ENCODE data around the gene MTCL1. TPM values are rescaled to one million over a fixed set of nuclear protein-coding genes. Genes with fewer than 3 reads are reported as not detected.

MTCL1 gene
- total RNA-seq, 1 experiment from 2014 or later: 11.6 TPM

DNA sequence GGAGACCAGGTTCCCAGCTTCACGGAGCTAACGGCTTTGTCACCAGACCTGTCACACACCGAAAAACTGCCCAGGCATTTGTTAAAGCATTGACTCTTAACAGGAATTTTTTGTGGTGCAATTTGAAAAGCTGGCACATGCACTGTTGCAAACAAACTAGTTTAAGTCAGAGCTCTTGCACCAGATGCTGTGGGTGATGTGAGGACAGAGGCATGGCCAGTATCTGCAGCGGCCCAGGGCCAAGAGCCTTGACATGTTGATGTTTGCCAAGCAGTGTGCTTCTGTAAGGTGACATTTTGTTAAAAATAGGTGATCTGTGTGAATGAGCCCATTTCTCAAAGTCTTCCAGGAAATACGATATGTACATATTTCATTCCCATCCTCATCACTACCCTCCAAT is 142.5 kb downstream of the MTCL1 start:
- no TSS peak for BruUV-seq (replicated peaks)
- POLR2A ChIA-PET: no interaction called here
- CTCF ChIA-PET: no interaction called here

DNA sequence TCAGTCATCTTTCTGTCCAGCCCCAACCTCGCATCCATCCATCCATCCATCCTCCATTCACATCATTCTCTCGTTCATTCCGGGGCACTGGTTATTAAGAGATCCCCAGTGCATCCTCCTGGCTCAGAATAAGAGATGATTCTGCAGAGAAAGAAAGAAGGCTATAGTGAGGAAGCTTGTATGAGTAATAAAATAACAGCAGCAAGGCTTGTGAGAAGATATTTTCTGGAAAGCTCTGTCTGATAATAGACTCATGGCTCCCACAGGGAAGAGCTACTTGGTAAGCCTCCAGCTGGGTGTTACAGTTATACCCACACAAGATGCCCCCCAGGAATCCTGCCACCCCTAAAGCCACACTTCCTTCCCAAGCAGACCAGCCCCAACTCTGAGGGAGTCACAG is 143.2 kb downstream of the MTCL1 start:
- CTCF ChIA-PET: interaction anchor here (0.7 kb wide), 1 partner anchor 1523 kb away, joined by 4 read pairs; no protein-coding TSS in a partner anchor
- POLR2A ChIA-PET: interaction anchor here (0.6 kb wide), 1 partner anchor 9 kb away, joined by 4 read pairs; no protein-coding TSS in a partner anchor
- H3K27ac Mint-ChIP-seq (ENCODE audit: low read depth, unreplicated experiment): no peak overlapping the region
- H3K27me3 Mint-ChIP-seq (ENCODE audit: insufficient read depth, unreplicated experiment): no peaks in the 10 kb centered on the region
- intact Hi-C loops (cut with micrococcal nuclease): no loop called here
- H3K9me3 Mint-ChIP-seq (ENCODE audit: unreplicated experiment): no peaks in the 10 kb centered on the region
- no peaks in the 10 kb centered on the region for H3K36me3 Mint-ChIP-seq (ENCODE audit: insufficient read depth, unreplicated experiment)
- no peak overlapping the region for H3K4me3 Mint-ChIP-seq (ENCODE audit: unreplicated experiment)
- H3K4me1 Mint-ChIP-seq (ENCODE audit: insufficient read depth, unreplicated experiment): no peaks in the 10 kb centered on the region
- TF ChIP-seq, protein P1, sequence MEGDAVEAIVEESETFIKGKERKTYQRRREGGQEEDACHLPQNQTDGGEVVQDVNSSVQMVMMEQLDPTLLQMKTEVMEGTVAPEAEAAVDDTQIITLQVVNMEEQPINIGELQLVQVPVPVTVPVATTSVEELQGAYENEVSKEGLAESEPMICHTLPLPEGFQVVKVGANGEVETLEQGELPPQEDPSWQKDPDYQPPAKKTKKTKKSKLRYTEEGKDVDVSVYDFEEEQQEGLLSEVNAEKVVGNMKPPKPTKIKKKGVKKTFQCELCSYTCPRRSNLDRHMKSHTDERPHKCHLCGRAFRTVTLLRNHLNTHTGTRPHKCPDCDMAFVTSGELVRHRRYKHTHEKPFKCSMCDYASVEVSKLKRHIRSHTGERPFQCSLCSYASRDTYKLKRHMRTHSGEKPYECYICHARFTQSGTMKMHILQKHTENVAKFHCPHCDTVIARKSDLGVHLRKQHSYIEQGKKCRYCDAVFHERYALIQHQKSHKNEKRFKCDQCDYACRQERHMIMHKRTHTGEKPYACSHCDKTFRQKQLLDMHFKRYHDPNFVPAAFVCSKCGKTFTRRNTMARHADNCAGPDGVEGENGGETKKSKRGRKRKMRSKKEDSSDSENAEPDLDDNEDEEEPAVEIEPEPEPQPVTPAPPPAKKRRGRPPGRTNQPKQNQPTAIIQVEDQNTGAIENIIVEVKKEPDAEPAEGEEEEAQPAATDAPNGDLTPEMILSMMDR (IDR thresholded peaks at IDR 0.05; ENCODE audit: unreplicated experiment): no peak
- DNase-seq (ENCODE audit: unreplicated experiment): no peak
- no TSS peak for BruUV-seq (replicated peaks)

More for the DNA sequence above, 142.5 kb downstream of the MTCL1 start:
- H3K4me1 Mint-ChIP-seq (ENCODE audit: insufficient read depth, unreplicated experiment): no peaks in the 10 kb centered on the region
- no peak overlapping the region for H3K27ac Mint-ChIP-seq (ENCODE audit: low read depth, unreplicated experiment)
- intact Hi-C loops (cut with micrococcal nuclease): no loop called here
- H3K27me3 Mint-ChIP-seq (ENCODE audit: insufficient read depth, unreplicated experiment): no peaks in the 10 kb centered on the region
- no peak overlapping the region for H3K4me3 Mint-ChIP-seq (ENCODE audit: unreplicated experiment)
- no peak for DNase-seq (ENCODE audit: unreplicated experiment)
- TF ChIP-seq, protein P1 (IDR thresholded peaks at IDR 0.05; ENCODE audit: unreplicated experiment): no peak
- no peaks in the 10 kb centered on the region for H3K9me3 Mint-ChIP-seq (ENCODE audit: unreplicated experiment)
- no peaks in the 10 kb centered on the region for H3K36me3 Mint-ChIP-seq (ENCODE audit: insufficient read depth, unreplicated experiment)

DNA sequence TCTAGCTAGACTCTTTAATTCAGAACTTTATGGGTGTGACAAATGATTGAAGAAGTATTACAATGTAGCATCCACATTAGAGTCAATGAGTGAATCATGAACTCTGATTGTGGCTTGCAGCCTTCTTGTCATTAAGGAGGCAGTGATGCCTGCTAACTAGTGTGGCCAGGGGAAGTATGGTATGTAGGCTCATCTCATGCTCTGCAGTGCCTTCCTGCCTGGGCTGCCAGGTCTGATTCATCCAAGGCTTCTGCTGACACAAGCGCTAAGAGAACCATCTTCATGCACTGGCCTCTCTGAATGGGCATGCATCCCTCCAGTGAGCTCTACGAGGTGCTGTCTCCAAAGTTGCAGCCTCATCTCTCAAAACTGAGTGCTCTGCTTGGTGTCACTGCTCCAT is 144.3 kb downstream of the MTCL1 start:
- TF ChIP-seq, protein P1 (IDR thresholded peaks at IDR 0.05; ENCODE audit: unreplicated experiment): no peak
- CTCF ChIA-PET: interaction anchor here (0.7 kb wide), 1 partner anchor 138 kb away, joined by 3 read pairs; no protein-coding TSS in a partner anchor

DNA sequence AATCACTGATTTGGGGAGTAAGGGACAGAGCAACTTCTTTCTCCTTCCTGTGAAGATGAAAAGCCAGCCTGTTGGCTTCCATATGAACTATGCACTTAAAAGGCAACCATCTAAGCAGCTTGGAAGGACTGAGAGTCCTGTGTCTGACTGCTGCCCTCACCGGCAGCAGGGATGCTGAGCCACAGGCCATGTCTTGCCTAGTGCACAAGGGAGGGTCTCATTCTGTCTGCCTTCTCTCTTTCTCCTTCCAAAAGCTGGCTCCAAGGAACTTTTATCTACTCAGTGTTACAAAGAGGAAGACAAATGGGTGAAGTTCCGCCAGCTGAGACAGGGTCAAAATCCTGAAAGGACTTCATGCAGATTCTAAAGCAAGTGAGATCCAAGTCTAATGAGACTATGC is 146.3 kb downstream of the MTCL1 start:
- no peak overlapping the region for H3K27ac Mint-ChIP-seq (ENCODE audit: low read depth, unreplicated experiment)
- ChIA-PET POLR2A (interaction anchor here (0.8 kb wide), 1 partner anchor 8 kb away, joined by 3 read pairs; no protein-coding TSS in a partner anchor), CTCF (interaction anchor here (0.7 kb wide), 1 partner anchor 349 kb away, joined by 3 read pairs; no protein-coding TSS in a partner anchor)
- TF ChIP-seq, protein P1 (IDR thresholded peaks at IDR 0.05; ENCODE audit: unreplicated experiment): no peak
- DNase-seq (ENCODE audit: unreplicated experiment): no peak
- H3K27me3 Mint-ChIP-seq (ENCODE audit: insufficient read depth, unreplicated experiment): no peaks in the 10 kb centered on the region
- no peak overlapping the region for H3K4me3 Mint-ChIP-seq (ENCODE audit: unreplicated experiment)
- no peaks in the 10 kb centered on the region for H3K9me3 Mint-ChIP-seq (ENCODE audit: unreplicated experiment)
- intact Hi-C loops (cut with micrococcal nuclease): no loop called here
- no peaks in the 10 kb centered on the region for H3K36me3 Mint-ChIP-seq (ENCODE audit: insufficient read depth, unreplicated experiment)
- H3K4me1 Mint-ChIP-seq (ENCODE audit: insufficient read depth, unreplicated experiment): no peaks in the 10 kb centered on the region
- BruUV-seq (replicated peaks): no TSS peak

More for the DNA sequence above, 144.3 kb downstream of the MTCL1 start:
- intact Hi-C loops (cut with micrococcal nuclease): no loop called here
- Mint-ChIP-seq H3K4me1 (ENCODE audit: insufficient read depth, unreplicated experiment) (no peaks in the 10 kb centered on the region), H3K27ac (ENCODE audit: low read depth, unreplicated experiment) (no peak overlapping the region), H3K9me3 (ENCODE audit: unreplicated experiment) (no peaks in the 10 kb centered on the region), H3K27me3 (ENCODE audit: insufficient read depth, unreplicated experiment) (no peaks in the 10 kb centered on the region), H3K36me3 (ENCODE audit: insufficient read depth, unreplicated experiment) (no peaks in the 10 kb centered on the region), H3K4me3 (ENCODE audit: unreplicated experiment) (no peak overlapping the region)
- POLR2A ChIA-PET: no interaction called here
- no peak for DNase-seq (ENCODE audit: unreplicated experiment)
- no TSS peak for BruUV-seq (replicated peaks)
